Gastroesophageal sphincter (tissue), 3 donors: ENCODE measurements around the gene R3HCC1L.
"Not testable (repeated sequence)": the region's sequence is repeated elsewhere in the genome, so short reads cannot be mapped to it uniquely, and the experiment has no call there.

Experiments used
- CTCF ChIP-seq, 4 experiments: fragments of 200-600 bp in 2 of 4; fragments of 450-650 bp in 2 of 4; sonication (generic) in 1 of 4; IDR thresholded peaks; one replicate each; pipeline ENCODE4 v1.5.1; 2017 to 2019; ENCODE audit warnings: antibody characterized with exemption in 4 of 4, mild to moderate bottlenecking in 2 of 4, moderate library complexity in 2 of 4
- POLR2A ChIP-seq, 2 donors: fragments of 450-650 bp; IDR thresholded peaks; one replicate each; pipeline ENCODE4 v1.6.1; 2017; ENCODE audit warnings: antibody characterized with exemption in 2 of 2, mild to moderate bottlenecking in 2 of 2, moderate library complexity in 1 of 2
- POLR2AphosphoS5 ChIP-seq: sonication (generic); formaldehyde crosslinking; IDR thresholded peaks from one replicate; pipeline ENCODE4 v1.6.1; 2017; ENCODE audit warnings: antibody characterized with exemption

GRCh38 chr10:98133075-98133752, 1.2 kb upstream of the R3HCC1L start:
- TF ChIP-seq CTCF (IDR thresholded peaks at IDR 0.05); POLR2A (IDR thresholded peaks at IDR 0.05); POLR2AphosphoS5: not testable (repeated sequence)
